GM06990 (cell line): ENCODE measurements around the gene CLDN4.

ENCODE experiments used
- DNase-seq: peaks from one replicate; pipeline ENCODE4 v3.0.0-alpha.2; 2011; ENCODE audit not compliant: insufficient read length; ENCODE audit errors: extremely low read depth
- H3K27me3 ChIP-seq: replicated peaks from 2 replicates; pipeline ENCODE4 v1.6.0; 2011; ENCODE audit warnings: low read length; ENCODE audit not compliant: control insufficient read depth, insufficient read depth
- H3K36me3 ChIP-seq: 2 replicates; pipeline ENCODE4 v1.5.1; 2011; ENCODE audit warnings: low read length; ENCODE audit not compliant: control insufficient read depth, insufficient read depth
- H3K4me3 ChIP-seq: replicated peaks from 2 replicates; pipeline ENCODE4 v1.5.1; 2011; ENCODE audit warnings: low read depth, mild to moderate bottlenecking, control low read depth, low read length
- CTCF ChIP-seq: IDR thresholded peaks from 2 replicates; pipeline ENCODE4 v1.5.1; 2011; ENCODE audit warnings: low read length, control low read depth, mild to moderate bottlenecking, inconsistent platforms; ENCODE audit not compliant: insufficient read depth, poor library complexity, severe bottlenecking

Gene CLDN4

GRCh38 chr7:73799282-73800141, 31.3 kb upstream of the CLDN4 start:
- DNase-seq = no peak
- Histone ChIP-seq H3K36me3 (no peaks in the 10 kb centered on the region), H3K4me3 (no peak overlapping the region), H3K27me3 (no peaks in the 10 kb centered on the region)
- TF ChIP-seq CTCF = no peak

GRCh38 chr7:73801577-73801976, 29.2 kb upstream of the CLDN4 start:
- DNase-seq = no peak
- no peak for TF ChIP-seq CTCF
- no peaks in the 10 kb centered on the region for H3K36me3 ChIP-seq
- H3K4me3 ChIP-seq = no peak overlapping the region
- H3K27me3 ChIP-seq = no peaks in the 10 kb centered on the region

GRCh38 chr7:73802459-73802858, 28.3 kb upstream of the CLDN4 start:
- no peaks in the 10 kb centered on the region for H3K27me3 ChIP-seq
- no peak for TF ChIP-seq CTCF
- no peak overlapping the region for H3K4me3 ChIP-seq
- H3K36me3 ChIP-seq = no peaks in the 10 kb centered on the region
- no peak for DNase-seq

GRCh38 chr7:73809467-73809951, 21.3 kb upstream of the CLDN4 start:
- Histone ChIP-seq H3K4me3 (no peak overlapping the region), H3K27me3 (no peaks in the 10 kb centered on the region), H3K36me3 (no peaks in the 10 kb centered on the region)
- no peak for DNase-seq
- no peak for TF ChIP-seq CTCF

GRCh38 chr7:73810998-73811360, 19.8 kb upstream of the CLDN4 start:
- Histone ChIP-seq H3K4me3 (no peak overlapping the region), H3K36me3 (no peaks in the 10 kb centered on the region), H3K27me3 (no peaks in the 10 kb centered on the region; the same call in 1 of the 2 replicates)
- no peak for DNase-seq
- no peak for TF ChIP-seq CTCF
